ENCODE results near the gene TTN. TPM values are rescaled to one million over a fixed set of nuclear protein-coding genes. Genes with fewer than 3 reads are reported as not detected.
"Not testable (repeated sequence)": the region's sequence is repeated elsewhere in the genome, so short reads cannot be mapped to it uniquely, and the experiment has no call there.

Gene TTN
- total RNA-seq, 1 donor from 2014 or later = 0.41 TPM

DNA sequence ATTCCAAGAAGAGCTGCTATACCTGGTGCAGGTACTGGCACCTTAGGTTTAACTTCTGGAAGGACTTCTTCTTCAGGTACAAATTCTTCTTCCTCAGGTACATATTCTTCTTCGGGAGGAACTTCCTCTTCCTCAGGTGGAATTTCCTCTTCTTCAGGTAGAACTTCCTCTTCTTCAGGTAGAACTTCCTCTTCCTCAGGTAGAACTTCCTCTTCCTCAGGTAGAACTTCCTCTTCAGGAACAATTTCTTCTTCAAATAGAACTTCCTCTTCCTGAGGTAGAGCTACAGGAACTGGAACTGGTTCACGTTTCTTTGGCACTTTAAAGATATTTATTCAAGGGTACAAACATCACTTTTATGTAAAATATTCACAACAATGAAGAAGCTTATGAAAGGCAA, 129.6 kb downstream of the TTN start:
- DNase-seq (ENCODE audit: extremely low read depth, low read depth, low spot score) = no peak

DNA sequence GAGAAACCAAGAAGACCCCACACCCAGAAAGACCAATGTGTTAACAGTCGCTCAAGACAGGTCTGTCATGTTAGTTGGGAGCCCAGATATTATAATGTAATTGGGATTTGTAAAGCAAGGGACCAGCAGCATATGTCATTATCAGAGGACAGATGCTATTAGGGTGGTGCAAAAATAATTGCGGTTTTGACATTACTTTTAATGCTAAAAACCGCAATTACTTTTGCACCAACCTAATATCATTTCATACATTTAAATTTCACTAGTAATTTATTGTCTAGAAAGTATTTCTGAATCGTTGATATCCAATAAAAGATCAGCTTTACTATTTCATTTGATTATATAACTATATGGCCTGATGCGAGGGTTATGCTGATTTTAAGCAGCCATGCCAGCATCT, 131.2 kb downstream of the TTN start:
- no peak for DNase-seq (ENCODE audit: extremely low read depth, low read depth, low spot score)

DNA sequence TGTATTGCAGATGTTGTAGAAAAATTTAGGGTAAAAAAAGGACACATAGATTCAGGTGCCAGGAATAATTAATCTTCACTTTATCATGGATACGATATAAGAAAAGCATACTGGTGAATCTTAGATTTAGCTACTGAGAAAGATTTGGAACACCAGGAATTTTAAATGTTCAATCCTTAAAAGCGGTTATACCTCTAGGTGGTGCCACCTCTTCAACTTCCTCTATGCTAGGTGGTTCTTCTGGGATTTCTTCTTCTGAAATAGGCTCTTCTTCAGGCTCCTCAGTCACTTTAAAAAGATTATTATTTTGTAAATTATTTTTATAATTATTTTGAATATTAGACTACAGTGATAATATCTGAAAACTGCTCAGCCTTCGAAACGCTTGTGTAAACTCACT, 133.1 kb downstream of the TTN start:
- DNase-seq (ENCODE audit: extremely low read depth, low read depth, low spot score) = no peak

DNA sequence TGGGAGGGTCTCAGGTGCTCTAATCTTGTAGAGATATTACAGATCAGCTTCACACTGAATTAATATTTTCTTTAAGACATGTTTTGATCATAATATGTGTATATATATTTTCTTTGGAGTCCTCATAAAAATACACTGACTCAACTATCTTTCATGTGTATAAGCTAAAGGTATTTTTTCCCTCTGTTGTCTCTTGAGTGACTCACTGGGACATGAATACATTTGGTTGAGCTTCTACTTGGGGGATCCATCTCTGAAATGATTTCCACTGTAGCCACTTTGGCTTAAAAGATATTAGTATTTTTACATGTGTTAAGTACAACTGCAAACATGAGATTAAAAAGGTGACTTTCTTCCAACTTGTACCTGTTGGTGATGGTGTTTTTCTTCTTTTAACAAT, 140.8 kb downstream of the TTN start:
- DNase-seq (ENCODE audit: extremely low read depth, low read depth, low spot score) = no peak

DNA sequence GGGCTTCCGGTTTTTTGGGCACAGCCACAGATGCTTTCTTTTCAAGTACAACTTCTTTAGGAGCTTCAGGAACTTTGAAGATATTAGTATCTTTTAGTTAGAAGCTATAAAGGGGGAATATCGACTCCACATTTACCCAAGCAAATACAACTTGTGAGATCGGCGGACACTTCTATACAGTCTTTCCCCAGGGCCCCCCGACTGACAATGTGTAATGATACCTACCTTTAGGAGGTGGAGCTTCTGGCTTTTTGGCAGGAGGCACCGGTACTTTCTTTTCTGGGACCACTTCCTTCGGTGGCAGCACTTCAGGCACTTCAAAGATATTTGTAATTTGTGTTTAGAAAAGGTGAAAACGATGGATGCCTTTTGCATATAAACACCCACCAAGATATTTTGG, 148.7 kb downstream of the TTN start:
- DNase-seq (ENCODE audit: extremely low read depth, low read depth, low spot score) = not testable (repeated sequence)

DNA sequence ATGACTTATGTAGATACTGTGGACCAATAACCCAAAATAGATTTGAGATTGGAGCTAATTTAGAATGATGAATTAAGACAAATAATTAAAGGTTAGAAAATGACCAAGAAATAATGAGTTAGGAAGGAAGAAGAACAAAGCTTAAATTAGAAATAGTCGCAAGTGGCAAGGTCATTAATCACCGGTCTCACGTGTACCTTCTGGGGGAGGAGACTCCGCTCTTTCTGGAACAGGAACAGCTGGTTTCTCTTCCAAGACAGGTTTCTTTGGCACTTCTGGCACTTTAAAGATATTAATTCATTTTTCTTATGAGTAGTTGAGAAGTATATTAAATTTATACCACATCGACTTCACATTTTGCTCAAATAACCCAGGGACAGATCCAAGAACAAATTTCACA, 156.7 kb downstream of the TTN start:
- DNase-seq (ENCODE audit: extremely low read depth, low read depth, low spot score) = no peak

DNA sequence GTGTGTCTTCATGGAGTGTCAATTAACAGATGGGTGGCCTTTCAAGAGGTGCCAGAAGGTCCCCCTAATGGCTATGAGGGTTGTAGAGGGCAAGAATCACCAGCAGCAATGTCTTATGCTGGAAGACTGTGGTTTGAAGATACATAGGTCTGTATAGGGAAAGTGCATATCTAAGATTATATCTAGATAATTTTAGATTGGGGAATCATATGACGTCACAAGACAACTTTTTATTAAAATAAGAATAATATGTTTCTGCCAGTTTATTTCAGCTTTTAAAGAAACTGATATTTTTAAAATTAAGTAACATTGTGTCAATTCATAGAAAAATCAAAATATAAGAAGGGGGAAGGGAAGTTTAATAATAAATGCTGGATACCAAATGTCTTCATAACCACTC, 162.3 kb downstream of the TTN start:
- DNase-seq (ENCODE audit: extremely low read depth, low read depth, low spot score) = no peak

DNA sequence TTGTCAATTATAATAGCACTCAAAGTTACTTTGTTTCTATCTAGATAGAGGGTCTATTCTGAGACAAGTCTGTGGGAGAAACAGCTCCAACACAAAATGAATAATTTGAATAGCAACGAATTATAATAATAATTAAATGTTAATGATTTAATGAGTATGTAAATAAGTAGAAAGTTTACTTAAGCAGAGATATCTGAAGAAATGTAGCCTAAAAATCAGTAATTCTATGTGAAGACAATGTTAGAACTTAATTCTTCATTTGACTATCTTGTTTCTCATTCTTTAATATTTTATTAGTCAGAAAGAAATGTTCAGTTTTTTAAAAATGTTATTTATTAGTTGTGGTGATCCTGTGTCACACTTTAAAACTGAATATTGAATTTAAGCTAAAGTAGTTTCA, 165.7 kb downstream of the TTN start:
- DNase-seq (ENCODE audit: extremely low read depth, low read depth, low spot score) = no peak

DNA sequence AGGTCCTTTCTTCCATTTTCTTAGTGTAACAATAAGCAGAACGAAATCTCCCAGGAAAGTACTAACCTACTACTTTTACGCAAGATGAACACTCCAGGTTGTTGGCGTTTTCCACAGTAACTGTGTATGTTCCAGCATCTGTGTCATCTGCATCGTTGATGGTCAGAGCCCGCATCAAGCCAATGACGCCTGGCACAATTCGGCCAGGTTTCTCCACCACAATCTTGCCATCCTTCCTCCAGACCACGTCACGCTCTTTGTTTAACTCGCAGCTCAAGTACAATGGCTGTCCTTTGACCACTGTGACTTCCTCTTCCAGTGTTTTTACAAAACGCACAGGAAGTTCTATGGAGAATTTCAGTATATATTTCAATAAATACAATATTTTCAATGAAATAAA, 171.3 kb downstream of the TTN start:
- DNase-seq (ENCODE audit: extremely low read depth, low read depth, low spot score) = no peak

DNA sequence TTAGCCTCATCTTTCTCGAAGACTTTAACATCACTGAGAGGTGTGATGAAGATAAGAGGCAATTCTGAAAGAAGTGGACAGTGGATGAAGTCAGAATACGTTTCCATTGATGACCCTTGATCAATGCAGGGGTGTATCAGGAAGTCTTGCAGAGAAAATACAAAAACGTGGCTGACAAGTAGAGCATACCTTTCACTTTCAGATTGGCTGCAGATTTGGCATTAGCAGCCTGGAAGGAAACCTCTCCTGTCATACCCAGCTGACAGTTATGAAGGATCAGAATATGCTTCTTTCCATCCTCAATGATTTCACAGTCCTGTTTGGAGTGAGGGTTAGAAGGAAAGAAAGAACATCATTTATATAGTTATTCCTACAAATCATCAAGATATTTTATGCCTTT, 174.5 kb downstream of the TTN start:
- no peak for DNase-seq (ENCODE audit: extremely low read depth, low read depth, low spot score)

DNA sequence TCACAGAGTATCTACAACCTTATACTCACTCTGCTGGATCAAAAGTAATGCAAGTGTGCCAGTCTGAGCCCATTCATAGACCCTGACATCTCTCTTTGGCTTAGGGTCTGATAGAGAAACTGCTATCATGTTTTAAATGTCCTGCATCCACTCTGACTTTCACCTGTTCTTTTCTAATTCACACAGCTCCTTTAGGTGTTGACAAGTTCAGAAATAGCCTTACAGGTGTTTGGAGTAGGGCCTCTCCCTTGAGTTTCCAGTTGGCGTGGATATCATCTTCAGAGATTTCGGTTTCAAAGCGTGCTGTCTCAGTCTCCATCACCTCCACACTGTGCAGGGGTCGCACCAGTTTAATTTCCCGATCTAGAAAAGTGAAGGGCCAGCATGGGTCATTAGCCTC, 176.6 kb downstream of the TTN start:
- no peak for DNase-seq (ENCODE audit: extremely low read depth, low read depth, low spot score)

DNA sequence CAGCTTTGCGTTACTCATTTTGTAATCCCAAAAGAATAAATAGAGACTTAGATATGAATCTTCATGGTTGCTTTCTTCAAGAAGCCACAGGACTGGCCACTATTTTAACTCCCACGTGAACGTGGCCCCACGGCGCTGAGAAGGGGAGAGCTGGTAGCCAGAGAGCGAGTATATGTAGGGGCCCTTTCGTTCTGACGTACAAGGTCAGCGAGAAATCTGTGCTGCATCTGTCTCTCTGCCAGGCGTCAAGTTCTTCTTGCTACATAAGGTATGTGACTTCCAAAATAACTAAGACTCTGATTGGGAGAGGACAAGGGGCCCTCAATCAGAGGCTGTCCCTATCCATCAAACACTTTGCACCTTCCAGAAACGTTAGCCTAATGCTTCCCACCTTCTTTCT, 177.8 kb downstream of the TTN start:
- DNase-seq (ENCODE audit: extremely low read depth, low read depth, low spot score) = no peak

DNA sequence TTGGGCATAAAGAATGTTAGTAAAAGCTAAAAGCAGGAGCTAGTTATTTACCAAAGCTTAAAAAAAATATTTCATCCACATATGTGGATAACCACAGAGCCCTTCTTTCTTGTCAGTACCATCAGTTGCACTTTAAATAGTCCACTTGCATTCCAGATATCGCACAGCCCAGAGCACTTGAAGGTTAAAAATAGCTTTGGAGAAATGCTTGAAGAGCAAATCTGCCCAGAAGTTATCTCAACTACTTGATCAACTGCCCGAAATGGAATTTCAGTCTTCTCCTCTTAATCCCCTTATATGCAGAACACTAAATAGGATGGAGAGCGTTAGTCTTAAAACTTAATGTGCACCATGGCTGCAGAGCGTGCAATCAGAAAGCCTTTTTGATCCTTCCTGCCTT, 178.6 kb downstream of the TTN start:
- no peak for DNase-seq (ENCODE audit: extremely low read depth, low read depth, low spot score)

DNA sequence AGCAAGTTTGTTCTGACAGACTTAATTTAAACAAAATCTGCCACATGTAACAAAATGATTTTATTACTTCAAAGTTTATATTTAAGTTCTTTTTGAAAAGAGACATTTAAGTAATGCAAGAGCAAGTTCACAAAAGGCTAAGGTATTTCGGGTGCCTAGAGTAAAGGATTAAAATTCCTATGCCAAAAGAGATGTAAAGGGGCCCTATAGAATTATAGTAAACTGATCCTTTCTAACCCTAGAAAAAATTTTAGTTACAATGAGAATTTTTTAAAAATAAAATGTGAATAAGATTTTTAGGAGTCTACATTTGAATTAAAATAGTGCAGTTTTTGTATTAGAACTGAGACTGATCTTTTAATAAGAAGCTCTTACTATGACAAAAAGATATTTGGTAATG, 179.8 kb downstream of the TTN start:
- DNase-seq (ENCODE audit: extremely low read depth, low read depth, low spot score) = no peak

DNA sequence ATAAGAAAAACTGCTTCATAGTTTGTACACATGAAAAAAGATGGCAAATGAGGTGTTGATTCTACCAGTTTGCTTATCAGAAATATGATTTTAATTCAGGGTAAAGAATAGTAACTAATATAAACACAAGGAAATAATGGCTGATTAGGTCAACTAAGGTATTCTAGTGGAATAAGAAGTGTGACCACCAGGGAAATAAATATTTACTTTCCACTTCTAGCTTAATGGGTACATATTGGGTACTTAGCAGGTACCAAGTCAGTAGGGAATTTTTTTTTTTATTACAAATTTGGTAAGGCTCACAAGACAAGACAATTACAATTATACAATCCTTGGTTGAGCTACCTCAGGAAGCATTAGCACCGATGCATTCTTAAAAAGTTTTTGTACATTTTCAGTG, 191.3 kb downstream of the TTN start:
- no peak for DNase-seq (ENCODE audit: extremely low read depth, low read depth, low spot score)

DNA sequence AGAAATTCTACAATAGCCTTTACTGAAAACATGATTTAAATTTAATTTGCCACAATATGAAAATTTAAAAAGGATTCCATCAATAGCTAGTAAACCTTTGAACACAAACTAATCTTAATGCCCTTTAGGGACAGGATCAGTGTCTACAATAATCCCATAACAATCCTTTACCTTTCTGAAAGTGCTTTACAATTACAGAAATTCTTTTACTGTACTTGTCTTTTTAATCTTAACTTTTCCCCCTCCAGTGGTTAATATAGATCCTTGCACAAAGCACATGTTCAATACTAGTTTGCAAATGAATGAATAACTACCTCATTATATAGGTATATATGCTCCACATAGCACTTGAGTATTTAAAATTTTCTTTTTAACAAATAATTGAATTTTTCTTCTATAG, 204.3 kb downstream of the TTN start:
- DNase-seq (ENCODE audit: extremely low read depth, low read depth, low spot score) = no peak

DNA sequence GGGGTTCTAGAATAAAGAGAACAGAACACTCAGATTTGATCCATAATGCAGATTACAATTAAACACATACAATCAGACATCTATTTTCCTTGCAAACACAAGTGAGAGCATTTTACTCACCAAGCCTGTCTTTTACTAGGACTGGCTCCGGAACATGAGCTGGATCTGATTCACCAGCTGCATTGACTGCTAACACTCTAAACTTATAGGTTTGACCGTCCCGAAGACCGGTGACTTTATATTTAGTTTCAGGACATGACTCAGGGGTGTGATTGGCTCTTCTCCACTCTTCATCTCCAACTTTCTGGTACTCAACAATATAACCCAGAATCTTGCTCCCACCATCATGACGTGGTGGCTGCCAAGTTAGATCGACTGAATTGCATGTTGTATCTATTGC, 214.6 kb downstream of the TTN start:
- DNase-seq (ENCODE audit: extremely low read depth, low read depth, low spot score) = no peak

DNA sequence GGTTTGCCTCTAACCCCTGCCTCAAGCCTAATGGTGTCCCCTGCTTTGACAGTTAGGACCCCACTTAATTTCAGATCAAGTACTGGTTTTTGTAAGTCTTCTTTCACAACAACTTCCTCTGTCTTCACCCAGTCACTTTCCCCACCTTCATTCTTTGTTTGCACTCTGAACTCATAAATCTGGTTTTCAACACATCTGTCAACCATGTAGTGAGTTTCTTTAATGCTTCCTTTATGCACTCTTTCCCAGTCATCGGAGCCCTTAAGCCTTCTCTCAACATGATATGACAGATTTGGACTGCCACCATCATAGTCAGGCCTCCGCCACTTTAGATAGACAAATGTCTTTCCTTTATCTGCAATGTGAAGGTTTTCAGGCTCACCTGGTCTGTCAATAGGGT, 217.9 kb downstream of the TTN start:
- DNase-seq (ENCODE audit: extremely low read depth, low read depth, low spot score) = no peak

DNA sequence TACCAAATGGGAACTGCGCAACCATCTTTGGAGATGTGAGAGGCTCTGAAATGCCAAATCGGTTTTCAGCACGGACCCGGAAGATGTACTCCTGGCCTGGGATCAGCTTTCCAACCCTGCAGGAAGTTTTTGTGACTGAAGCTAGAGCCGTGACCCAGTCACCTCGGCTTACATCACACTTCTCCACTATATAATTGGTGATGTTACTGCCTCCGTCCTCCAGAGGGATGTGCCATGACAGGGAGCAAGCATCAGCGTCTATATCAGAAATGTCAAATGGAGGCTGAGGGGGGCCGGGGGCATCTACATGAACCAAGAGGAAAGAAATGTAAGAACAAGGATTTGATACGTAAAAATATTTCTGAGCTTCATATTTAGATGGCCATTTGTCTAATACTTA, 222.6 kb downstream of the TTN start:
- no peak for DNase-seq (ENCODE audit: extremely low read depth, low read depth, low spot score)

DNA sequence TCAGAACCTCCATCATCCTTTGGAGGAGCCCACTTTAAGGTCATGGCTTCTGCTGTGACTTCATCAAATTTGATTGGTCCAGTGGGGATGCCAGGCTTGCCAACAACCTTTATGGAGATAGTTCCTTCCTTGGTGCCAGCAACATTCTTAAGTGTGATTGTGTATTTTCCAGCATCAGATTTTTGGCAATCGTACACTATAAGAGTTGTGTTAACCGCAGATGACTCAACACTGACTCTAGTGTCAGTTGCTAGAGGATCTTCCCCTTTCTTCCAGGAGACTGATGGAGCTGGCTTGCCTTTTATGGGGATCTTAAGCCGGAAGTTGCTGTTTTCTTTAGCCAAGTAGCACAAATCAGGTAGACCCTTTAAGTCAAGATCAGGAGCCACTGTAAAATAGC, 228.2 kb downstream of the TTN start:
- no peak for DNase-seq (ENCODE audit: extremely low read depth, low read depth, low spot score)

DNA sequence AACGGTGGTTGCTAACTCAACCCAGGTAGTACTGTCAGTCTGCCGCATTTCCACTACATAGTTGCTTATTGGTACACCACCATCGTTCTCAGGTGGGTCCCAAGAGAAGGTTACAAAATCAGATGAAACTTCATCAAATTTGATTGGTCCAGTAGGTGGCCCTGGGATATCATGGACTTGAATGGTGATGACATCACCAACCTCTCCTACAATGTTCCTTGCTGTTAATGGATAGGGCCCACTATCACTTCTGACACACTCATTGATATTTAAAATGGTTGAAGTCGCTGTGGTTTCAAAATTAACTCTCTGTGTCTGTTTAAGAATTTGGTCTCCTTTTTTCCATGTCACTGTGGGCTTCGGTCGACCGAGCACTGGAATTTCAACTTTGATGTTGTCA, 232.4 kb downstream of the TTN start:
- no peak for DNase-seq (ENCODE audit: extremely low read depth, low read depth, low spot score)

DNA sequence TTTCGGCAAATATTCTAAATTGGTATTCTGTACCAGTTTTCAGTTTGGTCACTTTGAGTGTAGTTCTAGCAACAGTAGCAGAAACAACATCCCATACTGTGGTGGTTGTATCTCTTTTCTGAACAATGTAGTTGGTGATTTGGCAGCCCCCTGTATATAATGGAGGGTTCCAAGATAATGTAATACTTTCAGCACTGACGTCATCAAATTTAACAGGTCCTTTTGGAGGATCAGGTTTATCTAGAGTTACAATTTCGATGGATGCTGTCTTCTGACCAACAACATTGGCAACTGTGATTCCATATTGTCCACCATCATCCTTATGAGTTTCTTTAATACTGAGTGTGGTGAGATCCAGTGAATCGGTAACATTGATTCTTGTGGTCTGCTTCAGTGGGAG, 239.0 kb downstream of the TTN start:
- no peak for DNase-seq (ENCODE audit: extremely low read depth, low read depth, low spot score)

DNA sequence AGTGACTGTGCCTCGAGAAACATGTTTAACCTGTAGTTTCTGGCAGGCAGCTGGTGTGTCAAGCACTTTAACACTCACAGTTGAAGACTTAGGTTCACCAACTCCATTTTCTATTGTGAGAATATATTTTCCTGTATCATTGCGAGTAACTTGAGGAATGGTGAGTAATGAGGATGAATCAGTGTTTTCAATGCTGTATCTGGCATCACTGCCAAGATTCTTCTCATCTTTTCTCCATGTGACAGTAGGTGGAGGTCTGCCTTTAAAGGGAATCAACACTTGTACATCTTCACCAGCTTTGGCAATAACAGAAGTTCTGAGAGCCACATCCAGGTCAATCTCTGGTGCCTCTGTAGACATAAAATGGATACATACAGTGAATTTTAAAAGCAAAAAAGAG, 254.2 kb downstream of the TTN start:
- no peak for DNase-seq (ENCODE audit: extremely low read depth, low read depth, low spot score)

DNA sequence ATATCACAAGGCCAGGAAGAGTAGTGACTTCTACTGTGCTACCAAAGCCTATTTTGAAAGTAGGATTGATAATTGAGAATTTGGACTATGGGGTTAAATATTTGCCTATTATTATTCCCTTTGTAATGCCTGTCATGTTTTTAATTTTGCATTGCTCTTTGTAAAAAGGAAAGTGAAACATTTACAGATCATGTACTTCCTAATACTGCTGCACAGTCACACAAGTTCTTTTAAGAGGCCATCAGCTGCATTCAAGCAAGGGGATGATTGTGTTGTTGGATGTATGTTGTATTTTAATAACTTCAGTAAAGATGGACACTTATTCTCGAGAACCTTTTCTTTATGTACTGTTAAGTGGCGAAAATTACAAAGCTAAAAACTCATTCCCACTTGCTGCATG, 256.9 kb downstream of the TTN start:
- DNase-seq (ENCODE audit: extremely low read depth, low read depth, low spot score) = no peak

All from glomerular endothelial cell (primary cell).